HEK293 (cell line): ENCODE results near the gene ZFP2.
"Not testable (repeated sequence)": the region's sequence is repeated elsewhere in the genome, so short reads cannot be mapped to it uniquely, and the experiment has no call there.

Experiments used
- CTCF ChIA-PET: fragments of 350-600 bp; formaldehyde crosslinking; extraction: SDS; loops from one replicate; lab custom pipeline; 2021; ENCODE audit warnings: antibody characterized with exemption; lab: Yijun Ruan, JAX
- POLR2A ChIA-PET: fragments of 300-600 bp; formaldehyde crosslinking; extraction: SDS; loops from one replicate; lab custom pipeline; 2020; ENCODE audit warnings: antibody characterized with exemption, inconsistent platforms; lab: Yijun Ruan, JAX
- H3K27ac ChIP-seq: fragments of 200-500 bp; sonication (Bioruptor generic); 2 replicates; pipeline ENCODE4 v1.5.1; 2014; ENCODE audit warnings: low read depth, low read length, control low read depth, inconsistent platforms; ENCODE audit errors: extremely low read depth
- H3K36me3 ChIP-seq, 2 experiments: fragments of 200-500 bp in 1 of 2; sonication (Bioruptor generic) in 1 of 2; 1 replicate in 1 of 2; 2 replicates in 1 of 2; pipeline ENCODE4 v1.5.1; 2014 to 2017; ENCODE audit warnings: inconsistent platforms in 2 of 2, low read length in 2 of 2; ENCODE audit not compliant: control insufficient read depth in 2 of 2, insufficient read depth in 1 of 2
- H3K4me1 ChIP-seq: fragments of 200-500 bp; sonication (Bioruptor generic); 2 replicates; pipeline ENCODE4 v1.5.1; 2014; ENCODE audit warnings: mild to moderate bottlenecking, low read length, inconsistent platforms; ENCODE audit not compliant: control insufficient read depth, insufficient read depth
- H3K4me3 ChIP-seq: 2 replicates; pipeline ENCODE4 v1.5.1; 2011; ENCODE audit warnings: low read depth, mild to moderate bottlenecking, control low read depth, low read length, moderate library complexity
- H3K9me3 ChIP-seq: fragments of 200-500 bp; sonication (Bioruptor generic); 2 replicates; pipeline ENCODE4 v1.5.1; 2014; ENCODE audit warnings: low read depth, low read length, inconsistent platforms; ENCODE audit not compliant: control insufficient read depth, insufficient read depth
- REST ChIP-seq: fragments of 450-650 bp; formaldehyde crosslinking; IDR thresholded peaks from 2 replicates; pipeline ENCODE4 v1.5.1; 2016; ENCODE audit warnings: missing biosample characterization, missing genetic modification characterization
- SALL2 ChIP-seq: fragments of 450-650 bp; formaldehyde crosslinking; IDR thresholded peaks from 2 replicates; pipeline ENCODE4 v1.5.0; 2017; ENCODE audit warnings: missing biosample characterization, mild to moderate bottlenecking, missing genetic modification characterization, borderline replicate concordance
- SETDB1 ChIP-seq: IDR thresholded peaks from one replicate; pipeline ENCODE4 v1.6.1; 2017; ENCODE audit warnings: mild to moderate bottlenecking, low read length, moderate library complexity, mixed read lengths; ENCODE audit not compliant: insufficient read length
- TRIM28 ChIP-seq: IDR thresholded peaks from 2 replicates; pipeline ENCODE4 v1.6.1; 2011; ENCODE audit warnings: low read length, control low read depth, borderline replicate concordance
- TSHZ1 ChIP-seq: fragments of 450-650 bp; formaldehyde crosslinking; IDR thresholded peaks from 2 replicates; pipeline ENCODE4 v1.5.1; 2016; ENCODE audit warnings: missing biosample characterization, missing genetic modification characterization, borderline replicate concordance
- ZBTB26 ChIP-seq: fragments of 450-650 bp; formaldehyde crosslinking; optimal IDR thresholded peaks from 2 replicates; pipeline ENCODE3; 2016; ENCODE audit warnings: missing biosample characterization, mild to moderate bottlenecking, missing genetic modification characterization
- ZEB2 ChIP-seq: fragments of 450-650 bp; formaldehyde crosslinking; IDR thresholded peaks from 2 replicates; pipeline ENCODE4 v1.5.1; 2016; ENCODE audit warnings: missing biosample characterization, missing genetic modification characterization
- ZNF274 ChIP-seq, 2 experiments: fragments of 200-500 bp in 1 of 2; fragments of 450-650 bp in 1 of 2; sonication (Bioruptor generic) in 1 of 2; formaldehyde crosslinking in 1 of 2; IDR thresholded peaks; 2 replicates each; pipeline versions ENCODE4 v1.5.1 to v1.6.1; 2014 to 2016; ENCODE audit warnings: borderline replicate concordance in 1 of 2, inconsistent platforms in 1 of 2, low read length in 1 of 2, missing biosample characterization in 1 of 2, missing genetic modification characterization in 1 of 2
- ZNF398 ChIP-seq: fragments of 450-650 bp; formaldehyde crosslinking; IDR thresholded peaks from 2 replicates; pipeline ENCODE4 v1.5.1; 2017; ENCODE audit warnings: missing biosample characterization, missing genetic modification characterization
- ZNF510 ChIP-seq: fragments of 450-650 bp; formaldehyde crosslinking; IDR thresholded peaks from 2 replicates; pipeline ENCODE4 v1.5.1; 2018; ENCODE audit warnings: mild to moderate bottlenecking, missing genetic modification characterization, missing biosample characterization; ENCODE audit not compliant: insufficient replicate concordance
- ZNF558 ChIP-seq: fragments of 450-650 bp; formaldehyde crosslinking; IDR thresholded peaks from 2 replicates; pipeline ENCODE4 v1.5.1; 2016; ENCODE audit warnings: missing biosample characterization, missing genetic modification characterization
- ZNF621 ChIP-seq: fragments of 450-650 bp; formaldehyde crosslinking; IDR thresholded peaks from 2 replicates; pipeline ENCODE4 v1.5.1; 2017; ENCODE audit warnings: missing biosample characterization, missing genetic modification characterization
- ZSCAN18 ChIP-seq: fragments of 450-650 bp; formaldehyde crosslinking; IDR thresholded peaks from 2 replicates; pipeline ENCODE4 v1.5.1; 2016; ENCODE audit warnings: missing biosample characterization, missing genetic modification characterization
- ZSCAN4 ChIP-seq: fragments of 450-650 bp; formaldehyde crosslinking; IDR thresholded peaks from 2 replicates; pipeline ENCODE4 v1.5.1; 2017; ENCODE audit warnings: missing biosample characterization, missing genetic modification characterization

The ZFP2 gene

GRCh38 chr5:178883115-178883694 lies 12.5 kb upstream of the ZFP2 start:
- POLR2A ChIA-PET; H3K27ac ChIP-seq; H3K4me3 ChIP-seq; H3K9me3 ChIP-seq; H3K4me1 ChIP-seq; TF ChIP-seq ZNF274 (IDR thresholded peaks at IDR 0.05; ENCODE audit: low read length): not testable (repeated sequence)
- peaks cover 62 to 92% of the 10 kb centered on the region in 2 experiments for H3K36me3 ChIP-seq
- TF ChIP-seq ZNF274 (tag by site-specific recombination; IDR thresholded peaks at IDR 0.05; ENCODE audit: borderline replicate concordance), result peak; percentile 83; the same call in 1 of the 2 replicates
- CTCF ChIA-PET, result interaction anchor here (0.6 kb wide), 1 partner anchor 45 kb away, joined by 3 read pairs; no protein-coding TSS in a partner anchor

- H3K9me3 ChIP-seq, result peaks cover 4% of the 10 kb centered on the region
- no peak overlapping the region for H3K27ac ChIP-seq
- H3K4me3 ChIP-seq, result no peak overlapping the region
- no peaks in the 10 kb centered on the region for H3K4me1 ChIP-seq
- TF ChIP-seq ZSCAN4 (tag by site-specific recombination), result no peak
- peak; percentile 46; the same call in 1 of the 2 replicates for TF ChIP-seq TRIM28
- TF ChIP-seq SETDB1, result peak; percentile 95
- peak; percentile 57; the same call in 1 of the 2 replicates for TF ChIP-seq ZNF274 (IDR thresholded peaks at IDR 0.05; ENCODE audit: low read length)
- peak; percentile 90; the same call in 1 of the 2 replicates for TF ChIP-seq ZNF274 (tag by site-specific recombination; IDR thresholded peaks at IDR 0.05; ENCODE audit: borderline replicate concordance)
- TF ChIP-seq, all 188 proteins: peak for 3
- ChIA-PET CTCF (no interaction called here), POLR2A (no interaction called here)
- H3K36me3 ChIP-seq, result peaks cover 59 to 90% of the 10 kb centered on the region in 2 experiments
These were observed 11.8 kb upstream of the ZFP2 start for GRCh38 chr5:178883815-178884430.

- Histone ChIP-seq H3K9me3 (no peaks in the 10 kb centered on the region), H3K36me3 (no peaks in the 10 kb centered on the region), H3K4me3 (no peak overlapping the region), H3K4me1 (no peaks in the 10 kb centered on the region), H3K27ac (no peak overlapping the region)
- ChIA-PET POLR2A (no interaction called here), CTCF (no interaction called here)
- TF ChIP-seq ZNF398 (tag by site-specific recombination) (no peak), ZBTB26 (tag by site-specific recombination) (no peak), ZNF510 (tag by site-specific recombination) (no peak), ZEB2 (tag by site-specific recombination) (no peak), ZNF558 (tag by site-specific recombination) (no peak), TSHZ1 (tag by site-specific recombination) (no peak), REST (no peak), ZNF621 (tag by site-specific recombination) (no peak), ZSCAN18 (no peak), SALL2 (tag by site-specific recombination) (no peak)
These were observed 3.6 kb downstream of the ZFP2 start for GRCh38 chr5:178899289-178899688.
